Stimulated activated effector memory CD8-positive, alpha-beta T cell treated with anti-CD3 and anti-CD28 coated beads, Interleukin-12 subunit alpha, Interleukin-12 subunit beta, amount 100 ng/mL, for 72 hours (primary cell): ENCODE measurements around the gene FICD.

Experiments used
- ATAC-seq: fragments of 150-1000 bp; cut with Tn5 transposase; 2 replicates; pipeline ENCODE4 v1.10.0; 2021
- DNase-seq, 2 donors: peaks; one replicate each; pipeline ENCODE4 v3.0.0; 2021 to 2022; ENCODE audit warnings: low spot score in 2 of 2
- H3K27ac Mint-ChIP-seq: one replicate; pipeline ENCODE4 v1.8.0; 2022; ENCODE audit warnings: mild to moderate bottlenecking, mixed read lengths
- H3K36me3 Mint-ChIP-seq: one replicate; pipeline ENCODE4 v1.8.0; 2022; ENCODE audit warnings: mild to moderate bottlenecking, mixed read lengths
- H3K4me1 Mint-ChIP-seq: one replicate; pipeline ENCODE4 v1.8.0; 2022; ENCODE audit warnings: mixed read lengths
- H3K4me3 Mint-ChIP-seq: one replicate; pipeline ENCODE4 v1.8.0; 2022; ENCODE audit warnings: mild to moderate bottlenecking, mixed read lengths
- H3K9me3 Mint-ChIP-seq: one replicate; pipeline ENCODE4 v1.8.0; 2022; ENCODE audit warnings: mixed read lengths

The FICD gene

GRCh38 chr12:108565146-108565545, 50.1 kb downstream of the FICD start:
- Mint-ChIP-seq H3K4me3 (no peak overlapping the region), H3K9me3 (no peaks in the 10 kb centered on the region), H3K27ac (peak overlapping the region; percentile 77), H3K36me3 (peaks cover 82% of the 10 kb centered on the region), H3K4me1 (peaks cover 49% of the 10 kb centered on the region)
- no peak for DNase-seq
- no peak for ATAC-seq

GRCh38 chr12:108565976-108566375, 50.9 kb downstream of the FICD start:
- Mint-ChIP-seq H3K4me3 (no peak overlapping the region), H3K27ac (peak overlapping the region; percentile 77), H3K4me1 (peaks cover 48% of the 10 kb centered on the region), H3K36me3 (peaks cover 82% of the 10 kb centered on the region), H3K9me3 (no peaks in the 10 kb centered on the region)
- DNase-seq = peak; percentile 21 to 61
- peak; percentile 17 for ATAC-seq

- no peak for DNase-seq
- peaks cover 80% of the 10 kb centered on the region for H3K36me3 Mint-ChIP-seq
- no peak overlapping the region for H3K4me3 Mint-ChIP-seq
- peaks cover 48% of the 10 kb centered on the region for H3K4me1 Mint-ChIP-seq
- no peaks in the 10 kb centered on the region for H3K9me3 Mint-ChIP-seq
- no peak for ATAC-seq
- peak overlapping the region; percentile 77 for H3K27ac Mint-ChIP-seq
Measured at GRCh38 chr12:108566452-108566851, 51.4 kb downstream of the FICD start.

- ATAC-seq = no peak
- DNase-seq = no peak
- Mint-ChIP-seq H3K4me1 (peaks cover 53% of the 10 kb centered on the region), H3K36me3 (peaks cover 80% of the 10 kb centered on the region), H3K4me3 (peak overlapping the region; percentile 70), H3K9me3 (no peaks in the 10 kb centered on the region), H3K27ac (peak overlapping the region; percentile 93)
Measured at GRCh38 chr12:108567406-108568337, 52.6 kb downstream of the FICD start.

GRCh38 chr12:108568338-108569154, 53.5 kb downstream of the FICD start:
- DNase-seq = peak; percentile 33 to 82
- H3K4me1 Mint-ChIP-seq = peaks cover 57% of the 10 kb centered on the region
- peak overlapping the region; percentile 93 for H3K27ac Mint-ChIP-seq
- H3K9me3 Mint-ChIP-seq = no peaks in the 10 kb centered on the region
- ATAC-seq = peak; percentile 94
- H3K4me3 Mint-ChIP-seq = peak overlapping the region; percentile 70
- peaks cover 73% of the 10 kb centered on the region for H3K36me3 Mint-ChIP-seq
